Erythroblast (primary cell): ENCODE results near the gene TANK.

Source experiments
- GATA1 ChIP-seq: IDR thresholded peaks from 2 replicates; pipeline ENCODE4 v1.6.1; 2011; ENCODE audit warnings: low read depth, mild to moderate bottlenecking, control low read depth, low read length, moderate library complexity
- POLR2A ChIP-seq: IDR thresholded peaks from 2 replicates; pipeline ENCODE4 v1.6.1; 2011; ENCODE audit warnings: mild to moderate bottlenecking, low read length

- no peak for TF ChIP-seq POLR2A
- no peak for TF ChIP-seq GATA1
These were observed 44.4 kb upstream of the TANK start for GRCh38 chr2:161115605-161116380.
